ENCODE data around the gene ANKRD17.

- TF ChIP-seq CTCF (IDR thresholded peaks at IDR 0.05 in 2 of 3, conservative IDR thresholded peaks at IDR 0.05 in 1 of 3; ENCODE audit: borderline replicate concordance in 1 of 3, insufficient read depth in 1 of 3, low read depth in 2 of 3, low read length in 2 of 3) (no peak), EZH2phosphoT487 (IDR thresholded peaks at IDR 0.05; ENCODE audit: borderline replicate concordance) (no peak), CEBPB (IDR thresholded peaks at IDR 0.05; ENCODE audit: low read depth) (no peak), POLR2A (IDR thresholded peaks at IDR 0.05; ENCODE audit: borderline replicate concordance, extremely low read depth, insufficient read depth, insufficient read length) (no peak), EZH2 (IDR thresholded peaks at IDR 0.05) (no peak)
Measured at GRCh38 chr4:73109493-73109892, 149.1 kb downstream of the ANKRD17 start.
